K562 (cell line): ENCODE data around the gene RAB31. TPM values are rescaled to one million over a fixed set of nuclear protein-coding genes. Genes with fewer than 3 reads are reported as not detected.
A peak's percentile ranks its signal among the peaks of the same experiment; 100 is the strongest.

Source experiments
- BRF2 ChIP-seq: IDR thresholded peaks from 3 replicates; pipeline ENCODE4 v1.6.1; 2011; ENCODE audit warnings: borderline replicate concordance, mild to moderate bottlenecking; ENCODE audit not compliant: insufficient read length, insufficient read depth
- CEBPZ ChIP-seq: fragments of 150-350 bp; IDR thresholded peaks from 2 replicates; pipeline ENCODE4 v1.6.1; 2014; ENCODE audit warnings: low read depth, mild to moderate bottlenecking, low read length, borderline replicate concordance
- CUX1 ChIP-seq: fragments of 200-800 bp; sonication (Bioruptor generic); IDR thresholded peaks from 2 replicates; pipeline ENCODE4 v1.6.1; 2016; ENCODE audit warnings: missing genetic modification characterization, missing compliant biosample characterization
- DMBX1 ChIP-seq: fragments of 250-450 bp; sonication (Bioruptor Pico); IDR thresholded peaks from 2 replicates; pipeline ENCODE4 v1.8.0; 2022; ENCODE audit warnings: inconsistent platforms, mild to moderate bottlenecking, moderate library complexity, borderline replicate concordance
- E2F3 ChIP-seq: fragments of 250-450 bp; sonication (Bioruptor Pico); IDR thresholded peaks from 2 replicates; pipeline ENCODE4 v1.4.0; 2020; ENCODE audit warnings: mild to moderate bottlenecking
- EHMT2 ChIP-seq: fragments of 450-650 bp; IDR thresholded peaks from 2 replicates; pipeline ENCODE4 v1.6.1; 2018; ENCODE audit warnings: antibody characterized with exemption
- ID3 ChIP-seq, 2 experiments: fragments of 250-450 bp in 1 of 2; fragments of 450-650 bp in 1 of 2; sonication (Bioruptor Pico) in 1 of 2; IDR thresholded peaks; 2 replicates each; pipeline versions ENCODE4 v1.6.1 to v1.8.0; 2016 to 2021; ENCODE audit warnings: mild to moderate bottlenecking in 2 of 2, moderate library complexity in 2 of 2, missing compliant biosample characterization in 1 of 2, missing genetic modification characterization in 1 of 2
- KAT8 ChIP-seq: fragments of 450-650 bp; IDR thresholded peaks from 2 replicates; pipeline ENCODE4 v1.6.1; 2016; ENCODE audit warnings: low read depth, mild to moderate bottlenecking
- MCM3 ChIP-seq: fragments of 450-650 bp; IDR thresholded peaks from 2 replicates; pipeline ENCODE4 v1.6.1; 2016
- PRPF4 ChIP-seq: fragments of 200-400 bp; formaldehyde crosslinking; IDR thresholded peaks from one replicate; pipeline ENCODE4 v1.6.1; 2017; ENCODE audit warnings: low read length, low read depth, mild to moderate bottlenecking; ENCODE audit not compliant: insufficient read depth, poor library complexity, severe bottlenecking
- TSHZ1 ChIP-seq: fragments of 250-450 bp; sonication (Bioruptor Pico); IDR thresholded peaks from 2 replicates; pipeline ENCODE4 v1.4.0; 2020; ENCODE audit warnings: mild to moderate bottlenecking, moderate library complexity
- ZNF175 ChIP-seq: fragments of 200-800 bp; sonication (Bioruptor generic); IDR thresholded peaks from 2 replicates; pipeline ENCODE4 v1.6.1; 2016; ENCODE audit warnings: low read depth, mild to moderate bottlenecking, missing genetic modification characterization, missing compliant biosample characterization
- ZNF785 ChIP-seq: fragments of 250-450 bp; sonication (Bioruptor Pico); IDR thresholded peaks from 2 replicates; pipeline ENCODE4 v1.4.0; 2020; ENCODE audit warnings: mild to moderate bottlenecking
- polyA plus RNA-seq, 8 experiments: library from polyadenylated mRNA; depleted of rRNA in 4 of 8; stranded (reverse) in 5 of 8; unstranded in 3 of 8; fragments of >200 nt; fragmentation: Nextera tagmentation in 2 of 8; fragmentation: Illumina TruSeq in 1 of 8; extraction: Ambion mirVana in 2 of 8; extraction: Trizol in 1 of 8; gene quantifications; 2 replicates each; pipeline versions ENCODE4 v1.2.1 to v1.2.3, GENCODE V29; 2011 to 2014; ENCODE audit warnings: inconsistent platforms in 1 of 8, missing spikeins in 1 of 8
- total RNA-seq, 7 experiments: library from RNA; depleted of rRNA in 6 of 7; stranded (reverse); fragments of >200 nt in 6 of 7; fragmentation: Illumina TruSeq in 2 of 7; extraction: Trizol in 2 of 7; gene quantifications; 2 replicates each; pipeline versions ENCODE4 v1.2.1 to v1.2.3, GENCODE V29; 2011 to 2021; ENCODE audit warnings: low replicate concordance in 1 of 7

RAB31 gene
- total and polyA plus RNA-seq, 9 of the 15 experiments (the other 6 are each of a cell fraction or from before 2014, with no cell fraction given) = 20.7 to 70.4 (median 41.3) TPM

GRCh38 chr18:9878783-9879242, 170.7 kb downstream of the RAB31 start (continued):
- TF ChIP-seq TSHZ1 (CRISPR knock-in tag) = peak; percentile 74
- no peak for TF ChIP-seq PRPF4
- no peak for TF ChIP-seq ID3 (CRISPR knock-in tag; IDR thresholded peaks at IDR 0.05)
- TF ChIP-seq ID3 (tag; IDR thresholded peaks at IDR 0.05) = peak; percentile 85
- no peak for TF ChIP-seq BRF2
- TF ChIP-seq E2F3 (CRISPR knock-in tag) = peak; percentile 70; the same call in 1 of the 2 replicates
- peak; percentile 72 for TF ChIP-seq ZNF175 (CRISPR knock-in tag)
- no peak for TF ChIP-seq KAT8
- no peak for TF ChIP-seq CEBPZ
- TF ChIP-seq MCM3 = no peak
- peak; percentile 95 for TF ChIP-seq DMBX1
- TF ChIP-seq CUX1 (CRISPR knock-in tag) = peak; percentile 73; the same call in 1 of the 2 replicates
- TF ChIP-seq EHMT2 = no peak
- peak; percentile 76; the same call in 1 of the 2 replicates for TF ChIP-seq ZNF785 (CRISPR knock-in tag)
